ENCODE data around the gene CCDC194.

CCDC194 gene

GRCh38 chr19:17378271-17378670 is 15.7 kb downstream of the CCDC194 start:
- no peaks in the 10 kb centered on the region for H3K27me3 ChIP-seq (ENCODE audit: insufficient read depth, low read length, poor library complexity)
- H3K4me1 ChIP-seq (ENCODE audit: insufficient read depth, low read length) = peaks cover 12% of the 10 kb centered on the region
- ATAC-seq (ENCODE audit: insufficient read depth, low read depth) = no peak
- no peaks in the 10 kb centered on the region for H3K79me2 ChIP-seq (ENCODE audit: insufficient read depth, low read length)
- no peaks in the 10 kb centered on the region for H4K20me1 ChIP-seq (ENCODE audit: insufficient read depth, low read length)
- H3K36me3 ChIP-seq (ENCODE audit: insufficient read depth, low read length) = no peaks in the 10 kb centered on the region
- H3K9ac ChIP-seq (ENCODE audit: low read depth, low read length) = no peak overlapping the region
- H3K9me3 ChIP-seq (ENCODE audit: insufficient read depth, low read length, severe bottlenecking) = no peaks in the 10 kb centered on the region
- DNase-seq = no peak
- TF ChIP-seq CTCF (IDR thresholded peaks at IDR 0.05; ENCODE audit: borderline replicate concordance, extremely low read depth, low read length, poor library complexity, severe bottlenecking) = no peak
- TF ChIP-seq EZH2 (IDR thresholded peaks at IDR 0.05; ENCODE audit: borderline replicate concordance, low read depth, low read length, severe bottlenecking) = no peak
- H3K4me2 ChIP-seq (ENCODE audit: insufficient read depth, low read length) = no peak overlapping the region
- H3K4me3 ChIP-seq (ENCODE audit: low read depth in 1 of 2, low read length in 2 of 2) = no peak overlapping the region
- H3K27ac ChIP-seq (ENCODE audit: low read length) = no peak overlapping the region
- no peak overlapping the region for H2AFZ ChIP-seq (ENCODE audit: low read depth, low read length)

GRCh38 chr19:17376935-17377600 is 16.9 kb downstream of the CCDC194 start, which contains the start of gene PLVAP:
TSS of gene PLVAP (minus strand) at chr19:17377342. CDS start at chr19:17377288, 54 bp downstream.
- H3K9me3 ChIP-seq (ENCODE audit: insufficient read depth, low read length, severe bottlenecking) = no peaks in the 10 kb centered on the region
- H2AFZ ChIP-seq (ENCODE audit: low read depth, low read length) = no peak within 1 kb of the TSS
- H4K20me1 ChIP-seq (ENCODE audit: insufficient read depth, low read length) = no peaks in the 10 kb centered on the region
- no peak within 1 kb of the TSS for H3K9ac ChIP-seq (ENCODE audit: low read depth, low read length)
- ATAC-seq (ENCODE audit: insufficient read depth, low read depth) = no peak
- no peak for DNase-seq
- no peak within 1 kb of the TSS for H3K4me2 ChIP-seq (ENCODE audit: insufficient read depth, low read length)
- no peaks in the 10 kb centered on the region for H3K27me3 ChIP-seq (ENCODE audit: insufficient read depth, low read length, poor library complexity)
- no peak within 1 kb of the TSS for H3K4me3 ChIP-seq (ENCODE audit: low read depth in 1 of 2, low read length in 2 of 2)
- TF ChIP-seq CTCF (IDR thresholded peaks at IDR 0.05; ENCODE audit: borderline replicate concordance, extremely low read depth, low read length, poor library complexity, severe bottlenecking) = no peak
- TF ChIP-seq EZH2 (IDR thresholded peaks at IDR 0.05; ENCODE audit: borderline replicate concordance, low read depth, low read length, severe bottlenecking) = no peak
- no peak within 1 kb of the TSS for H3K27ac ChIP-seq (ENCODE audit: low read length)
- no peaks in the 10 kb centered on the region for H3K4me1 ChIP-seq (ENCODE audit: insufficient read depth, low read length)
- no peaks in the 10 kb centered on the region for H3K36me3 ChIP-seq (ENCODE audit: insufficient read depth, low read length)
- H3K79me2 ChIP-seq (ENCODE audit: insufficient read depth, low read length) = no peaks in the 10 kb centered on the region

GRCh38 chr19:17370026-17370587 is 23.9 kb downstream of the CCDC194 start:
- no peak overlapping the region for H3K4me2 ChIP-seq (ENCODE audit: insufficient read depth, low read length)
- no peaks in the 10 kb centered on the region for H4K20me1 ChIP-seq (ENCODE audit: insufficient read depth, low read length)
- H2AFZ ChIP-seq (ENCODE audit: low read depth, low read length) = no peak overlapping the region
- DNase-seq = no peak
- no peak overlapping the region for H3K9ac ChIP-seq (ENCODE audit: low read depth, low read length)
- no peaks in the 10 kb centered on the region for H3K79me2 ChIP-seq (ENCODE audit: insufficient read depth, low read length)
- no peak for ATAC-seq (ENCODE audit: insufficient read depth, low read depth)
- H3K27me3 ChIP-seq (ENCODE audit: insufficient read depth, low read length, poor library complexity) = no peaks in the 10 kb centered on the region
- H3K9me3 ChIP-seq (ENCODE audit: insufficient read depth, low read length, severe bottlenecking) = no peaks in the 10 kb centered on the region
- no peak overlapping the region for H3K4me3 ChIP-seq (ENCODE audit: low read depth in 1 of 2, low read length in 2 of 2)
- no peak overlapping the region for H3K27ac ChIP-seq (ENCODE audit: low read length)
- no peaks in the 10 kb centered on the region for H3K4me1 ChIP-seq (ENCODE audit: insufficient read depth, low read length)
- H3K36me3 ChIP-seq (ENCODE audit: insufficient read depth, low read length) = no peaks in the 10 kb centered on the region
- TF ChIP-seq EZH2 (IDR thresholded peaks at IDR 0.05; ENCODE audit: borderline replicate concordance, low read depth, low read length, severe bottlenecking) (no peak), CTCF (IDR thresholded peaks at IDR 0.05; ENCODE audit: borderline replicate concordance, extremely low read depth, low read length, poor library complexity, severe bottlenecking) (no peak)
